ENCODE results near the gene MLX.
"Not testable (repeated sequence)": the region's sequence is repeated elsewhere in the genome, so short reads cannot be mapped to it uniquely, and the experiment has no call there.

Gene MLX

DNA sequence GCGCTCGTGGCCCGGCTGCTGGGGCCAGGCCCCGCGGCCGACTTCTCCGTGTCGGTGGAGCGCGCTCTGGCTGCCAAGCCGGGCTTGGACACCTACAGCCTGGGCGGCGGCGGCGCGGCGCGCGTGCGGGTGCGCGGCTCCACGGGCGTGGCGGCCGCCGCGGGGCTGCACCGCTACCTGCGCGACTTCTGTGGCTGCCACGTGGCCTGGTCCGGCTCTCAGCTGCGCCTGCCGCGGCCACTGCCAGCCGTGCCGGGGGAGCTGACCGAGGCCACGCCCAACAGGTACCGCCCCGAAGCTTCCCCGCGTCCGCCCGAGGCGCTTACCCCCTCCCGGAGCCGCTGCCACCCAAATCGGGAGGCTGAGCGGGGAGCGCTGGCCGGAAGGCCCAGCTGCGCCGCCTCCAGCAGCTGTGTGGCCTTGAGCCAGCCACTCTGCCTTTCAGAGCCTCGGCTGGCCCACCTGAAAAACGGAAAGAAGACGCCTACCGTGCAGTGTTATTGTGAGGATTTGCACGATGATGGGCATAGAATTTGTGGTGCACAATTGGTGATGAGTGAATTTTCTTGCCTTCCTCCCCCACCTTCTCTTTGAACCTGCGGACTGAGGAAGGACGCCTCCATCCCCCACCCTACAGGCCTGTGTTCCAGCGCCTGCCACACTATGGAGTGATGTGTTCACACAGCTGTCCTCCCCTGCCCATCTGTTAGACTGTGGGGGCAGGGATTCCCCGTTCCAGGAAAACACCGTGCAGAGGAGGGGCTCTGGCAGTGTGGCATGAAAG, 30.3 kb upstream of the MLX start:
- peak overlapping the region; percentile 52 for H3K4me3 ChIP-seq (ENCODE audit: low read depth, low read length)

DNA sequence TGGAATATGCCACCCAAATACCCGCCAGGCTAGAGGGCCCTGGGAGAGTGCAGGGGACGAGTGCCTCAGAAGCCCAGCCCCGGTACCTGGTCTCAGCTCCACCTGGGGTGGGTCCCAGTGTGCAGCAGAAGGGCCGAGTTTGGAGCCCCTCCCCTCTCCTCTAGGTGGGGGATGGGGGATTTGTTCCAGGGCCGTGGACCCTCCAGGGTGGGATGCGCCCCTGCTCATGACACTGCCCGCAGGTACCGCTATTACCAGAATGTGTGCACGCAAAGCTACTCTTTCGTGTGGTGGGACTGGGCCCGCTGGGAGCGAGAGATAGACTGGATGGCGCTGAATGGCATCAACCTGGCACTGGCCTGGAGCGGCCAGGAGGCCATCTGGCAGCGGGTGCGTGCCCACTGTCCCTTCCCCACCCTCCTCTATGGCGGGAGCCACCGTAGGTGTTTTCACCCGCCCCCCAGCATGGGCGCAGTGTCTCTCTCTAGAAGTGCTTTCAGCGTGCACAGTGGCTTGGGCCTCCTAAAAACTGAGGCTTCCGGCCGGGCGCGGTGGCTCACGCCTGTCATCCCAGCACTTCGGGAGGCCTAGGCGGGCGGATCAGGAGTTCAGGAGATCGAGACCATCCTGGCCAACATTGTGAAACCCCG, 29.6 kb upstream of the MLX start:
- H3K4me3 ChIP-seq (ENCODE audit: low read depth, low read length): peak overlapping the region; percentile 52

- no peak overlapping the region for H3K4me3 ChIP-seq (ENCODE audit: low read depth, low read length)
Measured at GRCh38 chr17:42537826-42538451, 29.0 kb upstream of the MLX start.

GRCh38 chr17:42538482-42538881, 28.4 kb upstream of the MLX start:
- H3K4me3 ChIP-seq (ENCODE audit: low read depth, low read length): no peak overlapping the region

- not testable (repeated sequence) for H3K4me3 ChIP-seq (ENCODE audit: low read depth, low read length)
Measured at GRCh38 chr17:42540558-42540957, 26.3 kb upstream of the MLX start.

- H3K4me3 ChIP-seq (ENCODE audit: low read depth, low read length): no peak overlapping the region
Measured at GRCh38 chr17:42541041-42541833, 25.7 kb upstream of the MLX start.

DNA sequence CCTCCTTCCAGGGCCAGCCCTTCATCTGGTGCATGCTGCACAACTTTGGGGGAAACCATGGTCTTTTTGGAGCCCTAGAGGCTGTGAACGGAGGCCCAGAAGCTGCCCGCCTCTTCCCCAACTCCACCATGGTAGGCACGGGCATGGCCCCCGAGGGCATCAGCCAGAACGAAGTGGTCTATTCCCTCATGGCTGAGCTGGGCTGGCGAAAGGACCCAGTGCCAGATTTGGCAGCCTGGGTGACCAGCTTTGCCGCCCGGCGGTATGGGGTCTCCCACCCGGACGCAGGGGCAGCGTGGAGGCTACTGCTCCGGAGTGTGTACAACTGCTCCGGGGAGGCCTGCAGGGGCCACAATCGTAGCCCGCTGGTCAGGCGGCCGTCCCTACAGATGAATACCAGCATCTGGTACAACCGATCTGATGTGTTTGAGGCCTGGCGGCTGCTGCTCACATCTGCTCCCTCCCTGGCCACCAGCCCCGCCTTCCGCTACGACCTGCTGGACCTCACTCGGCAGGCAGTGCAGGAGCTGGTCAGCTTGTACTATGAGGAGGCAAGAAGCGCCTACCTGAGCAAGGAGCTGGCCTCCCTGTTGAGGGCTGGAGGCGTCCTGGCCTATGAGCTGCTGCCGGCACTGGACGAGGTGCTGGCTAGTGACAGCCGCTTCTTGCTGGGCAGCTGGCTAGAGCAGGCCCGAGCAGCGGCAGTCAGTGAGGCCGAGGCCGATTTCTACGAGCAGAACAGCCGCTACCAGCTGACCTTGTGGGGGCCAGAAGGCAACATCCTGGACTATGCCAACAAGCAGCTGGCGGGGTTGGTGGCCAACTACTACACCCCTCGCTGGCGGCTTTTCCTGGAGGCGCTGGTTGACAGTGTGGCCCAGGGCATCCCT, 23.5 kb upstream of the MLX start:
- H3K4me3 ChIP-seq (ENCODE audit: low read depth, low read length): no peak overlapping the region

DNA sequence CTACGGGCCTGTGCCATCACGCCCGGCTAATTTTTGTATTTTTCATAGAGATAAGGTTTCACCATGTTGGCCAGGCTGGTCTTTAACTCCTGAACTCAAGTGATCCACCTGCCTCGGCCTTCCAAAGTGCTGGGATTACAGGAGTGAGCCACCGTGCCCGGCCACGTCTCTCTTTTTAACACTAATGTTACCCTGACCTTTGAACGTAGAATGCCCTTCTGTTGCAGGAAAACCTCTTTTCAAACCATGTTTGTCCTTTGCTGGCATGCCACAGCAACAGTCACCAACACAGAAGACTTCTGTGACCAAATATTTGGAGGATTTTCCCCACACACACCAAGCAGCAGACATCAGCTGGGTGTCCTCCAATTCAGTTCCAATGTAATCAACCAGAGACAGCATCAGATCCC, 22.0 kb upstream of the MLX start:
- H3K4me3 ChIP-seq (ENCODE audit: low read depth, low read length): no peak overlapping the region

- H3K4me3 ChIP-seq (ENCODE audit: low read depth, low read length): not testable (repeated sequence)
Measured at GRCh38 chr17:42545755-42546505, 21.0 kb upstream of the MLX start.

GRCh38 chr17:42547001-42547461, 19.9 kb upstream of the MLX start:
- no peak overlapping the region for H3K4me3 ChIP-seq (ENCODE audit: low read depth, low read length)

DNA sequence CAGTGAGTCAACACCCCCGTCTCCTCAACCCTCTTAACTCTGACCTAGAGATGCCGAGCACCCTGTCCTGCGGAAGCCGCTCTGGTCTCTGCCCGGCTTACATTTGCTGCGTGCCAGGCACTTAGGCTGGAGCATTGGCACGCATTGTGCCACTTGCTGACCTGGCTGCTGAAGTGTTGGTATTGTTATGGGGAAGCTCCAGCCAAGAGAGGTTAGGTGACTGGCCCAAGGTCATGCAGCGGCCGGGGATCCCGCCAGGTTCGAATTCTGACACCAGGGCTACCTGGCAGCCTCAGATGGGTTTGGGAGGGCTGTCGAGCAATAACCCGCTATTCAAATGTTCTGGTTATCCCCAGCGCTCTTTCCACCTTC, 19.2 kb upstream of the MLX start:
- peak overlapping the region; percentile 8 for H3K4me3 ChIP-seq (ENCODE audit: low read depth, low read length)

- peak overlapping the region; percentile 45 for H3K4me3 ChIP-seq (ENCODE audit: low read depth, low read length)
Measured at GRCh38 chr17:42548070-42548837, 18.6 kb upstream of the MLX start.

- peak overlapping the region; percentile 45 for H3K4me3 ChIP-seq (ENCODE audit: low read depth, low read length)
Measured at GRCh38 chr17:42548993-42549755, 17.7 kb upstream of the MLX start.

DNA sequence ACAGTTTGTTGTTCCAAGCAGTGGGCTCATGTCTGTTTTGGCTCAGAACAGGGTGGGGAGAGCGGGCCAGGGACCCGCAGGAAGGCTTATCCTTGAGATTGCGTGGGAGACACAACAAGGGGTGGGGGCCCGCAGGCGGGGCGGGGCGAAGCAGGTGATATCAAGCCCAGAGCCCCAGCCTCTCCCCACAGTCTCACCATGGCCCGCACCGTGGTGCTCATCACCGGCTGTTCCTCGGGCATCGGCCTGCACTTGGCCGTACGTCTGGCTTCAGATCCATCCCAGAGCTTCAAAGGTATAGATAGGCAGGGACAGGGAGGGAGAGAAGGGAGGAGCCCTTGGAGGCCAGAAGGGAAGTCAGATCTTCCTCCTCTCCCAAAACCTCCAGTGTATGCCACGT, 14.2 kb upstream of the MLX start, which contains the start of gene HSD17B1:
Gene HSD17B1 (plus strand): TSS at position 188 of the 400 bp plus-strand sequence. CDS start 11 bp downstream, at position 199.
- H3K4me3 ChIP-seq (ENCODE audit: low read depth, low read length): not testable (repeated sequence)

GRCh38 chr17:42553161-42553818, 13.6 kb upstream of the MLX start:
- no peak overlapping the region for H3K4me3 ChIP-seq (ENCODE audit: low read depth, low read length)

DNA sequence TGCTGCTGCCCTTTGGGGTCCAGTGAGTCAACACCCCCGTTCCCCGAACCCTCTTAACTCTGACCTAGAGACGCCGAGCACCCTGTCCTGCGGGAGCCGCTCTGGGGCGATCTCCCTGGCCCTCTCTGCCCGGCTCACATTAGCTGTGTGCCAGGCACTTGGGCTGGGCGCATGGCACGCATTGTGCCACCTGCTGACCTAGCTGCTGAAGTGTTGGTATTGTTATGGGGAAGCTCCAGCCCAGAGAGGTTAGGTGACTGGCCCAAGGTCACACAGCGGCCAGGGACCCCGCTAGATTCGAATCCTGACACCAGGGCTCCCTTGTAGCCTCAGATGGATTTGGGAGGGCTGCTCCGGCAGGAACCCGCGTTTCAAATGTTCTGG, 13.0 kb upstream of the MLX start:
- peak overlapping the region; percentile 89 for H3K4me3 ChIP-seq (ENCODE audit: low read depth, low read length)

Measured in iPS-11a (cell line).